Nephron progenitor cell (in vitro differentiated cells): ENCODE measurements around the gene WARS2.

Source experiments
- DNase-seq: peaks from one replicate; pipeline ENCODE4 v3.0.0; 2021
- H3K27ac Mint-ChIP-seq: 2 replicates; pipeline ENCODE4 v1.8.0; 2021; ENCODE audit warnings: mild to moderate bottlenecking, moderate library complexity, mixed read lengths
- H3K27me3 Mint-ChIP-seq: 2 replicates; pipeline ENCODE4 v1.8.0; 2021; ENCODE audit warnings: mild to moderate bottlenecking, low read depth, mixed read lengths; ENCODE audit not compliant: poor library complexity
- H3K36me3 Mint-ChIP-seq: 2 replicates; pipeline ENCODE4 v1.8.0; 2021; ENCODE audit warnings: low read depth, mixed read lengths
- H3K4me1 Mint-ChIP-seq: 2 replicates; pipeline ENCODE4 v1.8.0; 2021; ENCODE audit warnings: mixed read lengths
- H3K4me3 Mint-ChIP-seq: 2 replicates; pipeline ENCODE4 v1.8.0; 2021; ENCODE audit warnings: mild to moderate bottlenecking, moderate library complexity, mixed read lengths
- H3K9me3 Mint-ChIP-seq: 2 replicates; pipeline ENCODE4 v1.8.0; 2021; ENCODE audit warnings: mild to moderate bottlenecking, moderate library complexity, mixed read lengths
- TF ChIP-seq, protein P1 (sequence below): fragments of 200-600 bp; sonication (generic); IDR thresholded peaks from 2 replicates; pipeline ENCODE4 v1.5.0; 2021; ENCODE audit warnings: antibody characterized with exemption

The WARS2 gene

DNA sequence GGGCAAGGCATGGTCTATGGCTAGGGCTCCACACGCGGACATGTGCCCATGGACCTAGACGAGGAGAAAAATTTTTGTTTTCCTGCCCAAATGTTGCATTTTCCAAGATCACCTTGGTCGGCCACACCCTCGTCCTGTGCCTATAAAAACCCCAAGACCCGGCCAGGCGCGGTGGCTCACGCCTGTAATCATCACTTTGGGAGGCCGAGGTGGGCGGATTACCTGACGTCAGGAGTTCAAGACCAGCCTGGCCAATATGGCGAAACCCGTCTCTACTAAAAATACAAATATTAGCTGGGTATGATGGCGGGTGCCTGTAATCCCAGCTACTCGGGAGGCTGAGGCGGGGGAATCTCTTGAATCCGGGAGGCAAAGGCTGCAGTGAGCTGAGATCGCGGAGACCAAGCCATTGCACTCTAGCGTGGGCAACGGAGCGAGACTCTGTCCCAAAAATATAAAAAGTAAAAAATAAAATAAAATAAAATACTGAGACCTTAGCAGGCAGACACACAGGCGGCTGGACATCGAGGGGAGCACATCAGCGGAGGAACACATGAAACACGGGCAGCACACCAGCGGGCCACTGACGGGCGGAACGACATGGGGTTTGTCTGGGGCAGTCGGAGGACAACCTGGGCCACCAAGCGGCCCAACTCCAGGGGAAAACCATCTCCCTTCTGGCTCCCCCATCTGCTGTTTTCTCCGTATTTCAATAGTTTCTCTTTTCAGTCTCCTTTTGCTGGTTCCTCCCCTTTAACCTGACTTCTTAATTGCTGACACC lies 91.6 kb downstream of the WARS2 start:
- DNase-seq, result no peak
- TF ChIP-seq, protein P1, sequence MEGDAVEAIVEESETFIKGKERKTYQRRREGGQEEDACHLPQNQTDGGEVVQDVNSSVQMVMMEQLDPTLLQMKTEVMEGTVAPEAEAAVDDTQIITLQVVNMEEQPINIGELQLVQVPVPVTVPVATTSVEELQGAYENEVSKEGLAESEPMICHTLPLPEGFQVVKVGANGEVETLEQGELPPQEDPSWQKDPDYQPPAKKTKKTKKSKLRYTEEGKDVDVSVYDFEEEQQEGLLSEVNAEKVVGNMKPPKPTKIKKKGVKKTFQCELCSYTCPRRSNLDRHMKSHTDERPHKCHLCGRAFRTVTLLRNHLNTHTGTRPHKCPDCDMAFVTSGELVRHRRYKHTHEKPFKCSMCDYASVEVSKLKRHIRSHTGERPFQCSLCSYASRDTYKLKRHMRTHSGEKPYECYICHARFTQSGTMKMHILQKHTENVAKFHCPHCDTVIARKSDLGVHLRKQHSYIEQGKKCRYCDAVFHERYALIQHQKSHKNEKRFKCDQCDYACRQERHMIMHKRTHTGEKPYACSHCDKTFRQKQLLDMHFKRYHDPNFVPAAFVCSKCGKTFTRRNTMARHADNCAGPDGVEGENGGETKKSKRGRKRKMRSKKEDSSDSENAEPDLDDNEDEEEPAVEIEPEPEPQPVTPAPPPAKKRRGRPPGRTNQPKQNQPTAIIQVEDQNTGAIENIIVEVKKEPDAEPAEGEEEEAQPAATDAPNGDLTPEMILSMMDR, result no peak
- Mint-ChIP-seq H3K36me3 (peaks cover 4% of the 10 kb centered on the region), H3K27ac (no peak overlapping the region), H3K4me1 (peaks cover 6% of the 10 kb centered on the region), H3K9me3 (no peaks in the 10 kb centered on the region), H3K27me3 (no peaks in the 10 kb centered on the region), H3K4me3 (no peak overlapping the region)

DNA sequence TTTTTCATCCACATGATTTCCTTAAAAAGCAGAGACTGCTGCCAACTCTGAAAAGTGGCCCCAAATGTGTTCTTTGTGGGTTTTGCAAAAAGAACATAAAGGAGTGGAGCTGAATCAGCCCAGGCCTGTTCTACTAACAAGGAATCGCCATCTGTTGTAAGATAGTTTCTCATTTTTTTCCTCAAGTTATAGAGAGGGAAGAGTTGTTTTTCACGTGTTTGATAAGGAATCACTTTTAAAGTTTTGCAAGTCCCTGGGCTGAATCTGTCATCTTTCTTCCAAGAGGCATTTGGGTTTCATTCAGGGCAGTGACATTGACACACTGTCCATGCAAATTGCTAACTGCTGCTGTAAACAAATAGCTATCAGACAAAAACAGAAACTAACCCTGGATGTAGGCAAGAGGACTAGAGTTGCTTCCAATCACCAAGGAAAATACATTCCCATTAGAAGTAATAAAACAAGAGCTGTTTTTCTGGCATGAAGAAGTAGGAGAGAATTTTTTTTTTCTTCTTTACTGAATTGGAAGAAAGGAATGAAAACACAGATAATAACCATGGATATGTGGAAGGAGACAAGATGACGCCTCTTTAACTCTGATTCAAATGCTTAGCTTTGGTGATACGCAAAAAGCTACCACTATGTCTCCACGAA lies 93.5 kb downstream of the WARS2 start:
- no peak for DNase-seq
- TF ChIP-seq, protein P1, result no peak
- H3K27me3 Mint-ChIP-seq, result no peaks in the 10 kb centered on the region
- no peak overlapping the region for H3K4me3 Mint-ChIP-seq
- H3K36me3 Mint-ChIP-seq, result peaks cover 4% of the 10 kb centered on the region
- no peaks in the 10 kb centered on the region for H3K9me3 Mint-ChIP-seq
- H3K27ac Mint-ChIP-seq, result peak overlapping the region; percentile 17
- peaks cover 6% of the 10 kb centered on the region for H3K4me1 Mint-ChIP-seq

DNA sequence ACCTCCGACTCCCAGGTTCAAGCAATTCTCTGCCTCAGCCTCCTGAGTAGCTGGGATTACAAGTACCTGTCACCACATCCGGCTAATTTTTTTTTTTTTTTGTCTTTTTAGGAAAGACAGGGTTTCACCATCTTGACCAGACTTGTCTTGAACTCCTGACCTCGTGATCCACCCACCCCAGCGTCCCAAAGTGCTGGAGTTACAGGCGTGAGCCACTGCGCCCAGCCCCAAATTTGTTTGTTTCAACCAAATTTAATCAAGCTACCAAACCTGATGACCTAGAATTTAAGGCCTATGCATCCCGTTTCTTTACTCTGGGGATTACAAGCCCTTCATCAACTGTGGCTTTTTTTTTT lies 94.0 kb downstream of the WARS2 start:
- peak overlapping the region; percentile 17 for H3K27ac Mint-ChIP-seq
- TF ChIP-seq, protein P1, result no peak
- peaks cover 4% of the 10 kb centered on the region for H3K36me3 Mint-ChIP-seq
- H3K4me3 Mint-ChIP-seq, result no peak overlapping the region
- peaks cover 6% of the 10 kb centered on the region for H3K4me1 Mint-ChIP-seq
- DNase-seq, result no peak
- H3K9me3 Mint-ChIP-seq, result no peaks in the 10 kb centered on the region
- H3K27me3 Mint-ChIP-seq, result no peaks in the 10 kb centered on the region

DNA sequence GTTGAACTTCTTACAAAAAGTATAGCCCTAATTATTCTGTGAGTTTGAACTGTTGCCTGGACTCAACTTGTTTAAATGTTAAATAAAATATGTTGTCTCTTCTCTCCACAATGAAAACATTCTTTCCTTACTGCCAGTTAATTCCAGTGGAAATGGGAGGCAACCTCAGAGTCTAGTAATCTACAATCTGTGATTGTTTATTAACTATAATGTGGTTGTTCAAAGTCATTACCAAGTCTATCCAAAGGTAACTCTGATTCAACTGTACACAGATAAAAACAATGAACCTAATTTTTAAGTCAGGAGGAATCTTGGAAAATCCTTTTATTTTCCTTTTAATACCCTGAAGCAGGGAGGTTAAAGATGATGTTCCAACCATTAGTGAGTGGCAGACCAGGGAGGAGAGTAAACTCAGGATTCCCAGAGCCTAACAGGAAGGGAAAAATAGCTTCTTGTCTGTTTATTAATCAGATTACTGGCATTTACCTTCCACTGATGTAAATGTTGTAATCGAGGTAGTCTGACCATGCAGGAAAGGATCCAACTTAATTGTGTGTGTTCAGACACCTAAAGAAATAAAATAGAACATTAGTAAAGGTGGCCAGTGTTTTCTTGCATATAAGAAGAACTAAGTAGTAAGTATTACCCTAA lies 95.2 kb downstream of the WARS2 start:
- DNase-seq, result no peak
- Mint-ChIP-seq H3K27ac (no peak overlapping the region), H3K27me3 (no peaks in the 10 kb centered on the region), H3K4me3 (no peak overlapping the region), H3K4me1 (peaks cover 6% of the 10 kb centered on the region), H3K36me3 (peaks cover 4% of the 10 kb centered on the region), H3K9me3 (no peaks in the 10 kb centered on the region)
- TF ChIP-seq, protein P1, result no peak

DNA sequence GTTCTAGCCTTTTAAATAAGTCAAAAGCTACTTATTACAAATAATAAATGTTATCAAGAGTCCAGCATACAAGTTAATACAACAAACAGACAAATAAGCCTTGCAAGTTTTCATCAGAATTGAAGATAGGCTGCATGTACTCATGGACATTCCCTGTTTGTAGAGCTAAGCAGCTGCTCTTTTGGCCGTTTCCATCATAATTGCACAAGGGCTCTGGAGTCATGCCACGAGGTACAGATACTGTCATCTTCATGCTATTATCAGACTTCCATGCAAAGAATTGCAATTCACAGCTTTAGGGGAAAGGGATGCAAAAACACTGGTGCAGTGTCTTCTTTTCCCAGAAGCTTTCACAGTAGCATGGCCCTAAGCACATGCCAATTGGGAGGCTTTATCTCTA lies 99.5 kb downstream of the WARS2 start:
- Mint-ChIP-seq H3K27me3 (no peaks in the 10 kb centered on the region), H3K36me3 (peaks cover 4% of the 10 kb centered on the region), H3K4me1 (no peaks in the 10 kb centered on the region), H3K9me3 (no peaks in the 10 kb centered on the region), H3K27ac (no peak overlapping the region), H3K4me3 (no peak overlapping the region)
- DNase-seq, result no peak
- TF ChIP-seq, protein P1, result no peak
